A549 (cell line): ENCODE data around the gene TMEM40. TPM values are rescaled to one million over a fixed set of nuclear protein-coding genes. Genes with fewer than 3 reads are reported as not detected.

Experiments
- ATAC-seq, 2 experiments: fragments of 200-7000 bp in 1 of 2; fragments of >200 bp in 1 of 2; cut with Nextera tagmentation in 1 of 2; cut with Tn5 transposase in 1 of 2; 3 replicates each; pipeline versions ENCODE4 v1.8.0 to v1.9.1; 2018 to 2020; ENCODE audit warnings: mild to moderate bottlenecking in 1 of 2, moderate library complexity in 1 of 2
- CTCF ChIA-PET: fragments of 300-600 bp; sonication (Branson Sonifier 250); formaldehyde crosslinking; extraction: SDS; loops from one replicate; lab custom pipeline; 2021; ENCODE audit warnings: antibody characterized with exemption, inconsistent platforms; lab: Yijun Ruan, JAX
- POLR2A ChIA-PET: fragments of 350-600 bp; formaldehyde crosslinking; extraction: SDS; loops from one replicate; lab custom pipeline; 2021; ENCODE audit warnings: antibody characterized with exemption, inconsistent platforms; lab: Yijun Ruan, JAX
- DNase-seq, 2 experiments: peaks; one replicate each; pipeline versions ENCODE4 v3.0.0 to v3.0.0-alpha.2; 2011 to 2016; ENCODE audit warnings: low read depth in 1 of 2, low spot score in 1 of 2
- FAIRE-seq: peaks from 2 replicates; lab custom pipeline; 2011; peaks lifted over from hg19 to GRCh38; lab: Jason Lieb, UNC
- H3K27ac ChIP-seq, 2 experiments: fragments of >200 bp; sonication (Bioruptor Twin); formaldehyde crosslinking; 3 replicates each; pipeline ENCODE4 v1.5.1; 2016 to 2017
- H3K4me1 ChIP-seq: fragments of >200 bp; sonication (Bioruptor Twin); formaldehyde crosslinking; 3 replicates; pipeline ENCODE4 v1.6.1; 2016
- H3K4me2 ChIP-seq: fragments of >200 bp; sonication (Bioruptor Twin); formaldehyde crosslinking; 3 replicates; pipeline ENCODE4 v1.6.1; 2016
- H3K4me3 ChIP-seq: fragments of >200 bp; sonication (Bioruptor Twin); formaldehyde crosslinking; 3 replicates; pipeline ENCODE4 v1.5.1; 2016
- H3K9me3 ChIP-seq: fragments of >200 bp; sonication (Bioruptor Twin); formaldehyde crosslinking; 3 replicates; pipeline ENCODE4 v1.6.1; 2016
- BHLHE40 ChIP-seq: IDR thresholded peaks from 2 replicates; pipeline ENCODE4 v1.6.1; 2012; ENCODE audit warnings: low read depth, low read length, inconsistent platforms
- CEBPB ChIP-seq, 2 experiments: fragments of >200 bp in 1 of 2; sonication (Bioruptor Twin) in 1 of 2; formaldehyde crosslinking in 1 of 2; IDR thresholded peaks; 2 replicates each; pipeline ENCODE4 v1.6.1; 2012 to 2016
- EHMT2 ChIP-seq: fragments of 200-600 bp; sonication (generic); IDR thresholded peaks from 2 replicates; pipeline ENCODE4 v1.6.1; 2016; ENCODE audit warnings: antibody characterized with exemption, low read depth, mild to moderate bottlenecking, moderate library complexity
- ELK1 ChIP-seq: fragments of 150-350 bp; IDR thresholded peaks from 2 replicates; pipeline ENCODE4 v1.6.1; 2014; ENCODE audit warnings: low read depth, mild to moderate bottlenecking, low read length
- ESRRA ChIP-seq: fragments of 150-350 bp; IDR thresholded peaks from 2 replicates; pipeline ENCODE4 v1.6.1; 2014; ENCODE audit warnings: mild to moderate bottlenecking, low read length, borderline replicate concordance
- FOSB ChIP-seq: fragments of 250-450 bp; sonication (Bioruptor Pico); IDR thresholded peaks from 2 replicates; pipeline ENCODE4 v1.5.0; 2020; ENCODE audit warnings: mild to moderate bottlenecking, moderate library complexity
- FOXS1 ChIP-seq: fragments of 250-450 bp; sonication (Bioruptor Pico); IDR thresholded peaks from 2 replicates; pipeline ENCODE4 v1.5.0; 2020; ENCODE audit warnings: mild to moderate bottlenecking, moderate library complexity
- HES2 ChIP-seq: fragments of >200 bp; sonication (Bioruptor Twin); formaldehyde crosslinking; IDR thresholded peaks from 2 replicates; pipeline ENCODE4 v1.6.1; 2016
- HMGXB4 ChIP-seq: fragments of 250-450 bp; sonication (Bioruptor Pico); IDR thresholded peaks from 2 replicates; pipeline ENCODE4 v1.5.0; 2021; ENCODE audit warnings: mild to moderate bottlenecking, moderate library complexity, borderline replicate concordance
- HOXA7 ChIP-seq: fragments of 250-450 bp; sonication (Bioruptor Pico); IDR thresholded peaks from 2 replicates; pipeline ENCODE4 v1.5.0; 2020; ENCODE audit warnings: mild to moderate bottlenecking, moderate library complexity
- JUNB ChIP-seq: fragments of >200 bp; sonication (Bioruptor Twin); formaldehyde crosslinking; IDR thresholded peaks from 2 replicates; pipeline ENCODE4 v1.6.1; 2016
- KDM1A ChIP-seq: fragments of 200-600 bp; sonication (generic); IDR thresholded peaks from 2 replicates; pipeline ENCODE4 v1.6.1; 2016; ENCODE audit warnings: low read depth, mild to moderate bottlenecking
- KDM5A ChIP-seq: fragments of 200-600 bp; sonication (generic); IDR thresholded peaks from 2 replicates; pipeline ENCODE4 v1.6.1; 2016; ENCODE audit warnings: antibody characterized with exemption, mild to moderate bottlenecking
- PBX3 ChIP-seq: IDR thresholded peaks from 2 replicates; pipeline ENCODE4 v1.6.1; 2012
- POLR2AphosphoS2 ChIP-seq: conservative IDR thresholded peaks from 2 replicates; pipeline ENCODE4 v1.6.1; 2012; ENCODE audit warnings: low read length, improper control_type of control experiment, inconsistent platforms
- RAD21 ChIP-seq, 2 experiments: fragments of >200 bp in 1 of 2; sonication (Bioruptor Twin) in 1 of 2; formaldehyde crosslinking in 1 of 2; IDR thresholded peaks in 1 of 2; conservative IDR thresholded peaks in 1 of 2; 2 replicates in 1 of 2; 3 replicates in 1 of 2; pipeline ENCODE4 v1.6.1; 2012 to 2018; ENCODE audit warnings: inconsistent platforms in 1 of 2
- RARB ChIP-seq: fragments of 250-450 bp; sonication (Bioruptor Pico); IDR thresholded peaks from 2 replicates; pipeline ENCODE4 v1.8.0; 2021; ENCODE audit warnings: mild to moderate bottlenecking, moderate library complexity
- RCOR1 ChIP-seq: fragments of 150-350 bp; IDR thresholded peaks from 2 replicates; pipeline ENCODE4 v1.6.1; 2014; ENCODE audit warnings: antibody characterized with exemption, low read length, low read depth
- RNF2 ChIP-seq: fragments of 200-600 bp; sonication (generic); IDR thresholded peaks from 2 replicates; pipeline ENCODE4 v1.6.1; 2016; ENCODE audit warnings: low read depth, mild to moderate bottlenecking, antibody characterized with exemption, moderate library complexity, borderline replicate concordance
- SREBF2 ChIP-seq: fragments of 450-650 bp; IDR thresholded peaks from 2 replicates; pipeline ENCODE4 v1.6.1; 2014; ENCODE audit warnings: mild to moderate bottlenecking, moderate library complexity
- TP53 ChIP-seq: fragments of 250-450 bp; sonication (Bioruptor Pico); IDR thresholded peaks from 2 replicates; pipeline ENCODE4 v1.5.0; 2021; ENCODE audit warnings: mild to moderate bottlenecking, moderate library complexity
- WGBS: methylation state at CpG from one replicate; pipeline ENCODE4 v1.1.6; 2017; ENCODE audit errors: missing lambda C conversion rate; 5-methylcytosine and 5-hydroxymethylcytosine counted together
- polyA plus RNA-seq, 4 experiments: library from polyadenylated mRNA; depleted of rRNA in 3 of 4; stranded (reverse); fragments of >200 nt; fragmentation: RNase III in 1 of 4; extraction: RNeasy Plus Mini Kit Qiagen cat#74134 plus additional on column Dnase treatment in 1 of 4; gene quantifications; 2 replicates in 3 of 4; 3 replicates in 1 of 4; pipeline ENCODE4 v1.2.3, GENCODE V29; 2011 to 2017

Gene TMEM40
- polyA plus RNA-seq, 2 of the 4 experiments (the other 2 are of a cell fraction) = 0.13 to 0.18 TPM

- TF ChIP-seq POLR2AphosphoS2 = no peak
- no peak for TF ChIP-seq HES2
- TF ChIP-seq SREBF2 = no peak
- no peak for TF ChIP-seq RAD21 (conservative IDR thresholded peaks at IDR 0.05 in 1 of 2, IDR thresholded peaks at IDR 0.05 in 1 of 2)
- no peak for TF ChIP-seq HOXA7 (CRISPR knock-in tag)
- no peak for TF ChIP-seq RCOR1
- TF ChIP-seq CEBPB (IDR thresholded peaks at IDR 0.05) = no peak
- no peak for TF ChIP-seq JUNB
- TF ChIP-seq BHLHE40 = no peak
- no peak for TF ChIP-seq PBX3
- no peak for TF ChIP-seq TP53 (CRISPR knock-in tag)
- TF ChIP-seq KDM5A = no peak
- TF ChIP-seq ESRRA = no peak
- no peak for TF ChIP-seq RNF2
- no peak for TF ChIP-seq HMGXB4
- ChIA-PET POLR2A (interaction anchor here (0.5 kb wide), 1 partner anchor 9 kb away, joined by 8 read pairs; no protein-coding TSS in a partner anchor), CTCF (interaction anchor here (0.6 to 2.9 kb wide), 5 partner anchors 8 to 80 kb away, joined by 3 to 13 read pairs (median 3); no protein-coding TSS in a partner anchor)
- DNase-seq (no peak), ATAC-seq (peak; percentile 33 to 44; a peak in 1 of 6 replicates), FAIRE-seq (no peak)
- H3K9me3 ChIP-seq = no peaks in the 10 kb centered on the region
- H3K27ac ChIP-seq = no peak overlapping the region
- WGBS = 36% methylated on average over 2 of the region's 2 CpGs
- no peak overlapping the region for H3K4me2 ChIP-seq
- H3K4me3 ChIP-seq = no peak overlapping the region
- H3K4me1 ChIP-seq = no peaks in the 10 kb centered on the region
Observed at GRCh38 chr3:12727937-12728336, 31.1 kb downstream of the TMEM40 start.

- TF ChIP-seq FOXS1 (no peak), KDM1A (no peak), RARB (CRISPR knock-in tag) (no peak), FOSB (CRISPR knock-in tag) (no peak), EHMT2 (no peak), ELK1 (no peak), TP53 (CRISPR knock-in tag) (no peak)
- Histone ChIP-seq H3K4me2 (no peak overlapping the region), H3K4me1 (no peaks in the 10 kb centered on the region), H3K4me3 (no peak overlapping the region), H3K9me3 (no peaks in the 10 kb centered on the region), H3K27ac (no peak overlapping the region)
- DNase-seq (no peak), FAIRE-seq (no peak), ATAC-seq (no peak)
- POLR2A ChIA-PET = interaction anchor here (0.7 kb wide), 1 partner anchor 217 kb away, joined by 8 read pairs; no protein-coding TSS in a partner anchor
- WGBS = 59% methylated on average over 3 of the region's 3 CpGs
- CTCF ChIA-PET = interaction anchor here (0.6 to 2.9 kb wide), 4 partner anchors 7 to 80 kb away, joined by 3 to 13 read pairs (median 3); no protein-coding TSS in a partner anchor
Observed at GRCh38 chr3:12727481-12727880, 31.6 kb downstream of the TMEM40 start.
